Smooth muscle cell (in vitro differentiated cells): ENCODE measurements around the gene RMND5B. TPM values are rescaled to one million over a fixed set of nuclear protein-coding genes. Genes with fewer than 3 reads are reported as not detected.

Experiments
- DNase-seq: peaks from one replicate; lab custom pipeline; 2025; ENCODE audit not compliant: unreplicated experiment; lab: John Stamatoyannopoulos, UW
- H2AFZ ChIP-seq: fragments of 200-600 bp; sonication (generic); 2 replicates; pipeline ENCODE4 v1.6.0; 2016; ENCODE audit warnings: antibody characterized with exemption, low read depth, mild to moderate bottlenecking
- H3F3A ChIP-seq: fragments of 200-600 bp; sonication (generic); 2 replicates; pipeline ENCODE4 v1.6.0; 2017; ENCODE audit warnings: antibody characterized with exemption, low read depth
- H3K27ac ChIP-seq: fragments of 200-600 bp; sonication (generic); 2 replicates; pipeline ENCODE4 v1.5.1; 2016; ENCODE audit warnings: low read depth, mild to moderate bottlenecking
- H3K27me3 ChIP-seq: fragments of 200-600 bp; sonication (generic); 2 replicates; pipeline ENCODE4 v1.6.1; 2016; ENCODE audit warnings: low read depth, mild to moderate bottlenecking
- H3K36me3 ChIP-seq: fragments of 200-600 bp; sonication (generic); 2 replicates; pipeline ENCODE4 v1.5.1; 2016; ENCODE audit warnings: low read depth
- H3K4me1 ChIP-seq: fragments of 200-600 bp; sonication (generic); 2 replicates; pipeline ENCODE4 v1.5.1; 2016; ENCODE audit warnings: low read depth
- H3K4me2 ChIP-seq: fragments of 200-600 bp; sonication (generic); 2 replicates; pipeline ENCODE4 v1.6.0; 2016; ENCODE audit warnings: mild to moderate bottlenecking
- H3K4me3 ChIP-seq: fragments of 200-600 bp; sonication (generic); 2 replicates; pipeline ENCODE4 v1.5.1; 2016; ENCODE audit warnings: mild to moderate bottlenecking
- H3K79me2 ChIP-seq: fragments of 200-600 bp; sonication (generic); 2 replicates; pipeline ENCODE4 v1.6.0; 2016; ENCODE audit warnings: low read depth, mild to moderate bottlenecking
- H3K9ac ChIP-seq: fragments of 200-600 bp; sonication (generic); 2 replicates; pipeline ENCODE4 v1.6.0; 2016; ENCODE audit warnings: low read depth
- H3K9me3 ChIP-seq: fragments of 200-600 bp; sonication (generic); replicated peaks from 2 replicates; pipeline ENCODE4 v1.5.1; 2016; ENCODE audit warnings: low read depth
- H4K20me1 ChIP-seq: fragments of 200-600 bp; sonication (generic); 2 replicates; pipeline ENCODE4 v1.6.0; 2016; ENCODE audit warnings: low read depth
- CTCF ChIP-seq: fragments of 200-600 bp; sonication (generic); IDR thresholded peaks from 2 replicates; pipeline ENCODE4 v1.5.1; 2017; ENCODE audit warnings: borderline replicate concordance, mild to moderate bottlenecking, antibody characterized with exemption; ENCODE audit not compliant: insufficient read depth, poor library complexity, severe bottlenecking
- WGBS: methylation state at CpG from one replicate; pipeline ENCODE4 v1.1.7; 2016; ENCODE audit warnings: low lambda C conversion rate; 5-methylcytosine and 5-hydroxymethylcytosine counted together
- polyA plus RNA-seq: library from polyadenylated mRNA; unstranded; fragments of >200 nt; fragmentation: Nextera tagmentation; extraction: Ambion mirVana; gene quantifications from 2 replicates; pipeline ENCODE4 v1.2.1, GENCODE V29; 2016
- total RNA-seq: library from RNA; depleted of rRNA; stranded (reverse); fragments of >200 nt; gene quantifications from 2 replicates; pipeline ENCODE4 v1.2.3, GENCODE V29; 2014

Gene RMND5B
- total and polyA plus RNA-seq, 2 experiments from 2014 or later = 18.2 to 20.8 TPM

GRCh38 chr5:178147406-178147805 lies 16.6 kb downstream of the RMND5B start:
- H3K4me1 ChIP-seq = peaks cover under 1% of the 10 kb centered on the region
- H3K27ac ChIP-seq = no peak overlapping the region
- DNase-seq = no peak
- H3K79me2 ChIP-seq = no peaks in the 10 kb centered on the region
- TF ChIP-seq CTCF = no peak
- H4K20me1 ChIP-seq = no peaks in the 10 kb centered on the region
- H3K9me3 ChIP-seq = no peaks in the 10 kb centered on the region
- H3K27me3 ChIP-seq = no peaks in the 10 kb centered on the region
- H3K36me3 ChIP-seq = no peaks in the 10 kb centered on the region
- no peak overlapping the region for H3K9ac ChIP-seq
- H2AFZ ChIP-seq = no peak overlapping the region
- no peak overlapping the region for H3K4me3 ChIP-seq
- no peaks in the 10 kb centered on the region for H3F3A ChIP-seq
- H3K4me2 ChIP-seq = no peak overlapping the region
- 91% methylated on average over 15 of the region's 15 CpGs for WGBS

- Histone ChIP-seq H4K20me1 (no peaks in the 10 kb centered on the region), H3K4me3 (no peak overlapping the region), H3K9me3 (no peaks in the 10 kb centered on the region), H3K27ac (no peak overlapping the region), H3K4me1 (peaks cover 9% of the 10 kb centered on the region), H2AFZ (no peak overlapping the region), H3K27me3 (no peaks in the 10 kb centered on the region), H3K9ac (no peak overlapping the region), H3F3A (peaks cover 2% of the 10 kb centered on the region), H3K4me2 (no peak overlapping the region), H3K79me2 (peaks cover 4% of the 10 kb centered on the region), H3K36me3 (no peaks in the 10 kb centered on the region)
- no peak for DNase-seq
- TF ChIP-seq CTCF = no peak
- WGBS = 96% methylated on average over 11 of the region's 11 CpGs
Measured at GRCh38 chr5:178149199-178149932, 18.6 kb downstream of the RMND5B start.

GRCh38 chr5:178150977-178151734 lies 20.3 kb downstream of the RMND5B start:
- WGBS = 91% methylated on average over 11 of the region's 11 CpGs

More at GRCh38 chr5:178150977-178151734, 20.3 kb downstream of the RMND5B start:
- H3K9ac ChIP-seq = no peak overlapping the region
- H3F3A ChIP-seq = peaks cover 8% of the 10 kb centered on the region
- DNase-seq = no peak
- H3K4me2 ChIP-seq = no peak overlapping the region
- H3K27me3 ChIP-seq = no peaks in the 10 kb centered on the region
- H4K20me1 ChIP-seq = no peaks in the 10 kb centered on the region
- no peak for TF ChIP-seq CTCF
- no peak overlapping the region for H2AFZ ChIP-seq
- no peak overlapping the region for H3K27ac ChIP-seq
- H3K9me3 ChIP-seq = no peaks in the 10 kb centered on the region
- no peak overlapping the region for H3K4me3 ChIP-seq
- H3K79me2 ChIP-seq = peaks cover 4% of the 10 kb centered on the region
- peaks cover 9% of the 10 kb centered on the region for H3K4me1 ChIP-seq
- H3K36me3 ChIP-seq = no peaks in the 10 kb centered on the region
